ENCODE results near the gene RNF157.

DNA sequence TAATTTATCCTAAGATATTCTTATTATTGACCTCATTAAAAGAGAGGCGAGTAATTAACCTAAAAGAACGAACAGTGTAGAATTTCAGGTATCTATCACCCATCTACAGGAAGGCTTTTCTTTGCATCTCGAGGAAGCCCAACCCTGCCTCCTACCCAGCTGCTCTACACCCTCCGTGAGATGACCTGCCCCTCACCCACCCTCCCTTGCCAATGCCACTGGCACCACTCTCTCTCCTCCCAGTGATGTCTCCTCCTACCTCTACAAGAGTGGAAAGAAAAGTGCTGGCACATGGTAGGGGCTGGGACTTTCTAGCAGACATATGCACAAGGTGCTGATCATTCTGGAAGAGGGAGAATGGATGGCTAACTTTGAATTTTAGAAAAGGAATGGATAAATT lies 76.4 kb downstream of the RNF157 start:
- TF ChIP-seq EZH2 (IDR thresholded peaks at IDR 0.05; ENCODE audit: borderline replicate concordance) (no peak), EZH2phosphoT487 (IDR thresholded peaks at IDR 0.05; ENCODE audit: low read depth, severe bottlenecking, unreplicated experiment) (no peak)
- TF ChIP-seq, protein P1, sequence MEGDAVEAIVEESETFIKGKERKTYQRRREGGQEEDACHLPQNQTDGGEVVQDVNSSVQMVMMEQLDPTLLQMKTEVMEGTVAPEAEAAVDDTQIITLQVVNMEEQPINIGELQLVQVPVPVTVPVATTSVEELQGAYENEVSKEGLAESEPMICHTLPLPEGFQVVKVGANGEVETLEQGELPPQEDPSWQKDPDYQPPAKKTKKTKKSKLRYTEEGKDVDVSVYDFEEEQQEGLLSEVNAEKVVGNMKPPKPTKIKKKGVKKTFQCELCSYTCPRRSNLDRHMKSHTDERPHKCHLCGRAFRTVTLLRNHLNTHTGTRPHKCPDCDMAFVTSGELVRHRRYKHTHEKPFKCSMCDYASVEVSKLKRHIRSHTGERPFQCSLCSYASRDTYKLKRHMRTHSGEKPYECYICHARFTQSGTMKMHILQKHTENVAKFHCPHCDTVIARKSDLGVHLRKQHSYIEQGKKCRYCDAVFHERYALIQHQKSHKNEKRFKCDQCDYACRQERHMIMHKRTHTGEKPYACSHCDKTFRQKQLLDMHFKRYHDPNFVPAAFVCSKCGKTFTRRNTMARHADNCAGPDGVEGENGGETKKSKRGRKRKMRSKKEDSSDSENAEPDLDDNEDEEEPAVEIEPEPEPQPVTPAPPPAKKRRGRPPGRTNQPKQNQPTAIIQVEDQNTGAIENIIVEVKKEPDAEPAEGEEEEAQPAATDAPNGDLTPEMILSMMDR (IDR thresholded peaks at IDR 0.05; ENCODE audit: poor library complexity) = no peak

All from hepatocyte (in vitro differentiated cells).